CD4-positive, alpha-beta T cell (primary cell): Measurements from ENCODE around the gene ANXA3. TPM values are rescaled to one million over a fixed set of nuclear protein-coding genes. Genes with fewer than 3 reads are reported as not detected.

Experiments used
- ATAC-seq: fragments of 200-7000 bp; cut with Tn5 transposase; one replicate; pipeline ENCODE4 v1.10.0; 2022; ENCODE audit warnings: mild to moderate bottlenecking; ENCODE audit not compliant: poor library complexity
- CTCF ChIA-PET: fragments of 350-600 bp; sonication (Branson Sonifier 250); formaldehyde crosslinking; loops from one replicate; lab custom pipeline; 2021; ENCODE audit warnings: antibody characterized with exemption, inconsistent platforms; lab: Charles Lee
- POLR2A ChIA-PET: fragments of 350-600 bp; sonication (Branson Sonifier 250); formaldehyde crosslinking; loops from one replicate; lab custom pipeline; 2021; ENCODE audit warnings: antibody characterized with exemption, inconsistent platforms; lab: Charles Lee
- DNase-seq, 14 experiments: peaks; one replicate each; pipeline ENCODE4 v3.0.0-alpha.2; 2013 to 2020; ENCODE audit warnings: mixed read lengths in 2 of 14
- H3K27ac ChIP-seq, 2 donors: one replicate each; pipeline versions ENCODE4 v1.5.1 to v1.7.0; 2013; ENCODE audit warnings: low read length in 2 of 2, low read depth in 1 of 2, mild to moderate bottlenecking in 1 of 2
- H3K27me3 ChIP-seq, 2 experiments: 1 replicate in 1 of 2; 2 replicates in 1 of 2; pipeline versions ENCODE4 v1.6.1 to v1.7.0; 2013; ENCODE audit warnings: low read length in 2 of 2, control low read depth in 1 of 2, mild to moderate bottlenecking in 1 of 2, moderate library complexity in 1 of 2; ENCODE audit not compliant: insufficient read depth in 2 of 2, control insufficient read depth in 1 of 2
- H3K36me3 ChIP-seq: one replicate; pipeline ENCODE4 v1.6.1; 2013; ENCODE audit warnings: low read length, control low read depth; ENCODE audit not compliant: insufficient read depth
- H3K4me1 ChIP-seq: one replicate; pipeline ENCODE4 v1.6.1; 2013; ENCODE audit warnings: low read length, control low read depth; ENCODE audit not compliant: insufficient read depth
- H3K4me3 ChIP-seq: one replicate; pipeline ENCODE4 v1.5.1; 2013; ENCODE audit warnings: mild to moderate bottlenecking, low read length, moderate library complexity
- H3K9me3 ChIP-seq, 2 experiments: 1 replicate in 1 of 2; 2 replicates in 1 of 2; pipeline versions ENCODE4 v1.6.1 to v1.7.0; 2013; ENCODE audit warnings: low read length in 2 of 2, mild to moderate bottlenecking in 2 of 2, control low read depth in 1 of 2, moderate library complexity in 1 of 2; ENCODE audit not compliant: control insufficient read depth in 1 of 2, insufficient read depth in 1 of 2
- H3K27ac Mint-ChIP-seq: one replicate; pipeline ENCODE4 v1.8.0; 2020; ENCODE audit warnings: mixed read lengths
- H3K27me3 Mint-ChIP-seq: one replicate; pipeline ENCODE4 v1.8.0; 2021; ENCODE audit warnings: mixed read lengths
- H3K36me3 Mint-ChIP-seq: one replicate; pipeline ENCODE4 v1.8.0; 2021; ENCODE audit warnings: low read depth, mixed read lengths
- H3K4me1 Mint-ChIP-seq: one replicate; pipeline ENCODE4 v1.8.0; 2021; ENCODE audit warnings: low read depth, mixed read lengths
- H3K4me3 Mint-ChIP-seq: one replicate; pipeline ENCODE4 v1.8.0; 2020; ENCODE audit warnings: mild to moderate bottlenecking, mixed read lengths
- H3K9me3 Mint-ChIP-seq: one replicate; pipeline ENCODE4 v1.8.0; 2020; ENCODE audit warnings: mixed read lengths
- intact Hi-C, 2 experiments: fragments of 100-400 bp; cut with DNase I in 1 of 2; cut with micrococcal nuclease in 1 of 2; formaldehyde crosslinking; loops; one replicate each; pipeline versions ENCODE4 v1.15.1 to v1.9.0; 2023 to 2025; cut with DNase I, micrococcal nuclease
- total RNA-seq, 174 experiments: library from RNA in 2 of 174; stranded (reverse) in 2 of 174; gene quantifications; one replicate each; pipeline ENCODE4 v1.2.3 and lab custom pipeline; 2021 to 2026
- TF ChIP-seq, protein P1 (sequence below): fragments of 200-600 bp; IDR thresholded peaks from one replicate; pipeline ENCODE4 v1.8.0; 2022; ENCODE audit warnings: antibody characterized with exemption, mild to moderate bottlenecking

ANXA3 gene
- total RNA-seq, 2 experiments from 2014 or later = not detected

DNA sequence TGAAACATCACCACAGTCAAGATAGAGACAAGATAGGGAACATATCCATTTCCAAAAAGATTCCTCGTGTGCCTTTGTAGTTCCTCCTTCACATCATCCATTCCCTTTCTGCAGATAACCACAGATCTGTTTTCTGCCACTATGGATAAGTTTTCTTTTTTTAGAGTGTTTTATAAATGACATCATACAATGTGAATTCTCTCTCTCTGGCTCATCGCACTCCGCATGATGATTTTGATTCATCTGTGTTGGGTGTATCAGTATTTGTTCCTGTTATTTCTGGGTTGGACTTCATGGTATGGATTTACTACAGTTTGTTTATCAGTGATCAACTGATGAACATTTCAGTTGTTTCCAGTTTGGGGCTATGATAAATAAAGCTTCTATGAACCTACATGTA, 23.2 kb upstream of the ANXA3 start:
- Mint-ChIP-seq H3K4me1 (no peaks in the 10 kb centered on the region), H3K4me3 (no peak overlapping the region), H3K9me3 (no peaks in the 10 kb centered on the region), H3K27ac (no peak overlapping the region), H3K36me3 (no peaks in the 10 kb centered on the region), H3K27me3 (no peaks in the 10 kb centered on the region)
- H3K9me3 ChIP-seq = no peaks in the 10 kb centered on the region
- no peaks in the 10 kb centered on the region for H3K36me3 ChIP-seq
- intact Hi-C loops = no loop called here
- no peak for ATAC-seq
- CTCF ChIA-PET = no interaction called here
- no peaks in the 10 kb centered on the region for H3K4me1 ChIP-seq
- no peaks in the 10 kb centered on the region for H3K27me3 ChIP-seq
- POLR2A ChIA-PET = no interaction called here
- TF ChIP-seq, protein P1, sequence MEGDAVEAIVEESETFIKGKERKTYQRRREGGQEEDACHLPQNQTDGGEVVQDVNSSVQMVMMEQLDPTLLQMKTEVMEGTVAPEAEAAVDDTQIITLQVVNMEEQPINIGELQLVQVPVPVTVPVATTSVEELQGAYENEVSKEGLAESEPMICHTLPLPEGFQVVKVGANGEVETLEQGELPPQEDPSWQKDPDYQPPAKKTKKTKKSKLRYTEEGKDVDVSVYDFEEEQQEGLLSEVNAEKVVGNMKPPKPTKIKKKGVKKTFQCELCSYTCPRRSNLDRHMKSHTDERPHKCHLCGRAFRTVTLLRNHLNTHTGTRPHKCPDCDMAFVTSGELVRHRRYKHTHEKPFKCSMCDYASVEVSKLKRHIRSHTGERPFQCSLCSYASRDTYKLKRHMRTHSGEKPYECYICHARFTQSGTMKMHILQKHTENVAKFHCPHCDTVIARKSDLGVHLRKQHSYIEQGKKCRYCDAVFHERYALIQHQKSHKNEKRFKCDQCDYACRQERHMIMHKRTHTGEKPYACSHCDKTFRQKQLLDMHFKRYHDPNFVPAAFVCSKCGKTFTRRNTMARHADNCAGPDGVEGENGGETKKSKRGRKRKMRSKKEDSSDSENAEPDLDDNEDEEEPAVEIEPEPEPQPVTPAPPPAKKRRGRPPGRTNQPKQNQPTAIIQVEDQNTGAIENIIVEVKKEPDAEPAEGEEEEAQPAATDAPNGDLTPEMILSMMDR = no peak
- no peak for DNase-seq
- H3K27ac ChIP-seq = no peak overlapping the region
- H3K4me3 ChIP-seq = no peak overlapping the region

DNA sequence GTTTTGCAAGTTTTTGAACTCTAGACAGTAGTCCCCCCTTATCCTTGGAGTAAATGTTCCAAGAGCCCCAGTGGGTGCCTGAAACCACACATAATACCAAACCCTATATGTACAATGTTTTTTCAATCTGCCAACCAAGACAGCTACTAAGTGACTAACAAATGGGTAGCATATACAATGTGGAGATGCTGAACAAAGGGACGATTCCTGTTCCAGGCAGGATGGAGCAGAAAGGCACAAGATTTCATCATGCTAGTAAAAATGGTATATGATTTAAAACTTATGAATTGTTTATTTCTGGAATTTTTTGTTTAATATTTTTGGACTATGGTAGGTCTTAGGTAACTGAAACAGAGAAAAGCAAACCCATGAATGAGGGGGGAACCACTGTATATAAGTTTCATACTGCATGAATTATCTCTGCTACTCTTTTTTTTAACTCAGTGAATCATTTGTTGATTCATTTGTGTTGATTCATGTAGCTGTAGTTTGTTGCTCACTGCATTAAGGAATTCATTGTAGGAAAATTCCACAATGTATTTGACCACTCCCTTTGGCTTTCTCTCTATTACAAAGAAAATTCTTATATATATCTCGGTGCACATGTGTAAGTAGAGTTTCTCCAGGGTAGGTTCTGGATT, 21.9 kb upstream of the ANXA3 start:
- intact Hi-C loops = no loop called here
- Histone ChIP-seq H3K4me1 (no peaks in the 10 kb centered on the region), H3K36me3 (no peaks in the 10 kb centered on the region), H3K27me3 (no peaks in the 10 kb centered on the region), H3K27ac (no peak overlapping the region), H3K9me3 (no peaks in the 10 kb centered on the region), H3K4me3 (no peak overlapping the region)
- no peak overlapping the region for H3K27ac Mint-ChIP-seq
- ChIA-PET POLR2A (no interaction called here), CTCF (no interaction called here)
- H3K4me3 Mint-ChIP-seq = no peak overlapping the region
- no peaks in the 10 kb centered on the region for H3K4me1 Mint-ChIP-seq
- no peaks in the 10 kb centered on the region for H3K36me3 Mint-ChIP-seq
- TF ChIP-seq, protein P1 = no peak
- H3K9me3 Mint-ChIP-seq = no peaks in the 10 kb centered on the region
- ATAC-seq = no peak
- no peak for DNase-seq
- H3K27me3 Mint-ChIP-seq = no peaks in the 10 kb centered on the region

DNA sequence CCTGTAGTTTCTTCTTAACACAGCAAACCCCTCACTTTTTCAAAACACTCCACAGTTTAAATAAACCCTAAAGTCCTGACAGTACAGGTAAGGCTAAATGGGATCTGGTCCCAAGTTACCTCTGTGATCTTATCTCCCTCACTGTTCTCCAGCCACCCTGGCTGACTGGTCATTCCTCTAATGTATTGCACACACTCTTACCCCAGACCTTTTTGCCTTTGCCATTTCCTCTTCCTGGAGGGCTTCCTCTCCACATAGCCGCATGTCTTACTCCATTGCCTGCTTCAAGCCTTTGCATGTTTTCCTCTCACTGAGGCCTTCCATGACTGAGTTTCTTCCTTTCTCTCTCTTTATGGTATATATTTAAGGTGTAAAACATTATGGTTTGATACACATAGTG, 19.5 kb upstream of the ANXA3 start:
- CTCF ChIA-PET = no interaction called here
- ATAC-seq = no peak

More for the DNA sequence above, 19.5 kb upstream of the ANXA3 start:
- POLR2A ChIA-PET = no interaction called here
- H3K36me3 ChIP-seq = no peaks in the 10 kb centered on the region
- peaks cover 0 to 2% of the 10 kb centered on the region in 2 experiments for H3K27me3 ChIP-seq
- H3K4me1 Mint-ChIP-seq = no peaks in the 10 kb centered on the region
- no peak overlapping the region for H3K4me3 Mint-ChIP-seq
- no peaks in the 10 kb centered on the region for H3K36me3 Mint-ChIP-seq
- no peak overlapping the region for H3K4me3 ChIP-seq
- intact Hi-C loops = no loop called here
- no peaks in the 10 kb centered on the region for H3K27me3 Mint-ChIP-seq
- TF ChIP-seq, protein P1 = no peak
- DNase-seq = no peak
- no peaks in the 10 kb centered on the region for H3K4me1 ChIP-seq
- H3K9me3 Mint-ChIP-seq = no peaks in the 10 kb centered on the region
- no peak overlapping the region for H3K27ac ChIP-seq
- no peaks in the 10 kb centered on the region for H3K9me3 ChIP-seq
- no peak overlapping the region for H3K27ac Mint-ChIP-seq
